ENCODE measurements around the gene ARSA.
"Not testable (repeated sequence)": the region's sequence is repeated elsewhere in the genome, so short reads cannot be mapped to it uniquely, and the experiment has no call there.

The ARSA gene

GRCh38 chr22:50654664-50655063 is 26.7 kb upstream of the ARSA start:
- not testable (repeated sequence) for DNase-seq

- no peak for DNase-seq
These were observed 25.3 kb upstream of the ARSA start for GRCh38 chr22:50653256-50653655.

GRCh38 chr22:50643821-50644101 is 15.8 kb upstream of the ARSA start:
- DNase-seq, result not testable (repeated sequence)

- not testable (repeated sequence) for DNase-seq
These were observed 15.3 kb upstream of the ARSA start for GRCh38 chr22:50643021-50643820.

GRCh38 chr22:50641696-50642607 is 14.0 kb upstream of the ARSA start:
- DNase-seq, result no peak

- DNase-seq, result no peak
These were observed 13.1 kb upstream of the ARSA start for GRCh38 chr22:50640857-50641647.

- not testable (repeated sequence) for DNase-seq
These were observed 12.3 kb upstream of the ARSA start for GRCh38 chr22:50640296-50640695.

GRCh38 chr22:50635591-50635990 is 7.6 kb upstream of the ARSA start:
- no peak for DNase-seq

GRCh38 chr22:50633771-50634170 is 5.8 kb upstream of the ARSA start:
- no peak for DNase-seq

GRCh38 chr22:50633086-50633485 is 5.1 kb upstream of the ARSA start:
- DNase-seq, result no peak

GRCh38 chr22:50630376-50630775 is 2.4 kb upstream of the ARSA start:
- DNase-seq, result no peak

- no peak for DNase-seq
These were observed 687 bp upstream of the ARSA start for GRCh38 chr22:50628543-50629134.

GRCh38 chr22:50626850-50627641 is 906 bp downstream of the ARSA start:
- no peak for DNase-seq

- no peak for DNase-seq
These were observed 1.6 kb downstream of the ARSA start for GRCh38 chr22:50626314-50626849.

GRCh38 chr22:50625568-50626313 is 2.2 kb downstream of the ARSA start:
- no peak for DNase-seq

- no peak for DNase-seq
These were observed 2.8 kb downstream of the ARSA start for GRCh38 chr22:50625131-50625567.

- no peak for DNase-seq
These were observed 3.4 kb downstream of the ARSA start for GRCh38 chr22:50624347-50625130.

- DNase-seq, result no peak
These were observed 5.1 kb downstream of the ARSA start for GRCh38 chr22:50622723-50623327.

- peak in 1 of 4 experiments; percentile 25 for DNase-seq
These were observed 5.8 kb downstream of the ARSA start for GRCh38 chr22:50621948-50622722.

All from activated naive CD4-positive, alpha-beta T cell (primary cell).